Karpas-422 (cell line): ENCODE results near the gene DDIT3. TPM values are rescaled to one million over a fixed set of nuclear protein-coding genes. Genes with fewer than 3 reads are reported as not detected.
A peak's percentile ranks its signal among the peaks of the same experiment; 100 is the strongest.
"Not testable (repeated sequence)": the region's sequence is repeated elsewhere in the genome, so short reads cannot be mapped to it uniquely, and the experiment has no call there.

Experiments
- DNase-seq: peaks from one replicate; pipeline ENCODE4 v3.0.0-alpha.2; 2015
- H2AFZ ChIP-seq: fragments of 200-600 bp; sonication (generic); 2 replicates; pipeline ENCODE4 v1.6.1; 2014; ENCODE audit warnings: antibody characterized with exemption, low read length, mixed read lengths
- H3K27ac ChIP-seq: fragments of 200-600 bp; sonication (generic); 2 replicates; pipeline ENCODE4 v1.5.1; 2014; ENCODE audit warnings: mild to moderate bottlenecking, low read length, moderate library complexity
- H3K27me3 ChIP-seq: fragments of 200-600 bp; sonication (generic); 2 replicates; pipeline ENCODE4 v1.6.1; 2014; ENCODE audit warnings: low read length, mixed read lengths
- H3K36me3 ChIP-seq: fragments of 200-600 bp; sonication (generic); 2 replicates; pipeline ENCODE4 v1.6.1; 2014; ENCODE audit warnings: low read length, mixed read lengths; ENCODE audit not compliant: insufficient read depth
- H3K4me1 ChIP-seq: fragments of 200-600 bp; sonication (generic); 2 replicates; pipeline ENCODE4 v1.6.1; 2014; ENCODE audit warnings: mild to moderate bottlenecking, low read length, mixed read lengths
- H3K4me2 ChIP-seq: fragments of 200-600 bp; sonication (generic); 2 replicates; pipeline ENCODE4 v1.6.1; 2014; ENCODE audit warnings: low read length, low read depth, mild to moderate bottlenecking; ENCODE audit not compliant: poor library complexity, severe bottlenecking
- H3K4me3 ChIP-seq: fragments of 200-600 bp; sonication (generic); 2 replicates; pipeline ENCODE4 v1.5.1; 2014; ENCODE audit warnings: mild to moderate bottlenecking, antibody characterized with exemption, low read length, mixed read lengths
- H3K79me2 ChIP-seq: fragments of 200-600 bp; sonication (generic); 2 replicates; pipeline ENCODE4 v1.6.1; 2014; ENCODE audit warnings: mild to moderate bottlenecking, low read length, mixed read lengths
- H3K9ac ChIP-seq: fragments of 200-600 bp; sonication (generic); 2 replicates; pipeline ENCODE4 v1.6.0; 2014; ENCODE audit warnings: low read length
- H3K9me2 ChIP-seq: fragments of 200-600 bp; sonication (generic), shearing (Covaris generic); replicated peaks from 2 replicates; pipeline ENCODE4 v1.6.0; 2014; ENCODE audit warnings: mild to moderate bottlenecking, low read length, moderate library complexity; ENCODE audit not compliant: insufficient read depth
- H3K9me3 ChIP-seq: fragments of 300-700, 200-600 bp; sonication (generic); 2 replicates; pipeline ENCODE4 v1.6.1; 2014; ENCODE audit warnings: low read length, mixed read lengths
- H4K20me1 ChIP-seq: fragments of 200-600 bp; sonication (generic); 2 replicates; pipeline ENCODE4 v1.6.1; 2014; ENCODE audit warnings: mild to moderate bottlenecking, antibody characterized with exemption, low read length, low read depth; ENCODE audit not compliant: insufficient read depth
- total RNA-seq: library from RNA; depleted of rRNA; stranded (reverse); fragments of >200 nt; shearing (Covaris generic); gene quantifications from 2 replicates; pipeline ENCODE4 v1.2.3, GENCODE V29; 2014; ENCODE audit warnings: low replicate concordance; rRNA removed

DDIT3 gene, protein sequence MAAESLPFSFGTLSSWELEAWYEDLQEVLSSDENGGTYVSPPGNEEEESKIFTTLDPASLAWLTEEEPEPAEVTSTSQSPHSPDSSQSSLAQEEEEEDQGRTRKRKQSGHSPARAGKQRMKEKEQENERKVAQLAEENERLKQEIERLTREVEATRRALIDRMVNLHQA
- 54.3 and 73.3 TPM in 2 replicates for total RNA-seq

DNA sequence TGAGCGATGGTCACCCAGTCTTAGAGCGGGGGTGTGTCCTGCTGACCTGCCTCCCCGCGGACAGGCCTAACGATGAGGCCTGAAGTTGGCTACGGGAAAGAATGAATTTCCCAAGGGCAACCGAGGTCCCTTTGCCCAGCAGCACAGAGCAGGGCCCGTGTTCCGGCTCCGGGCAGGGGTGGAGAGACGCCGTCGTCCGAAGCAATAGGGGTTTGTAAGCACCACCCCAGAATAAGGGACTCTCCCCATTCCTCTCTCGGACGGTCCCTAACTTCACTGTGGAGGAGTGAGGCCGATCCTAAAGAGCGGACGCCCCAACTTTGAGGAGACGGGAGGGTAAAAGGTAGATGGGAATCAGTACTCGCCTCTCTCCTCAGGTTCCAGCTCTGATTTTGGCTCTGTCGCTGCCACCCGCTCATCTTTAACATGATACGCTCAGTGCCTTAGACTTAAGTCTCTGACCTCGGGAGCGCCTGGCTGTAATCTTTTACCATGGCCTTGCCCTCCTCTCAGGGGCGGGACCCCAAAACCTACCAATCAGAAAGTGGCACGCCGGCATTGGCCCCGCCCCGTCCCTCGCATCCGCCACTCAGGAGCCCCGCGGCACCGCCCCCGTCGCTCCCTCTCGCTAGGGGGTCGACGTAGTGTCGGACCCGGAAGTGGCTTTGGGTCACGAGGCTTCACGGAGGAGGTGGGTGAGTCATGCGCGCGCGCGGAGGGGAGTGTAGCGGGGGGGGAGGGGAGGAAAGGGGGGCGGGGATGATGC is at the start of gene DDIT3:
TSS of gene DDIT3 (minus strand) at position 462 of the 766 bp plus-strand sequence. CDS start 3,108 bp downstream, outside the sequence.
- peak within 1 kb of the TSS; percentile 80 for H3K4me2 ChIP-seq
- no peaks in the 10 kb centered on the region for H3K27me3 ChIP-seq
- H3K4me3 ChIP-seq = peak within 1 kb of the TSS; percentile 92
- DNase-seq = peak; percentile 100
- no peaks in the 10 kb centered on the region for H3K9me2 ChIP-seq
- peaks cover 28% of the 10 kb centered on the region for H3K36me3 ChIP-seq
- H3K79me2 ChIP-seq = peaks cover 53% of the 10 kb centered on the region
- H3K27ac ChIP-seq = peak within 1 kb of the TSS; percentile 91
- H4K20me1 ChIP-seq = peaks cover 39% of the 10 kb centered on the region; the same call in 1 of the 2 replicates
- no peak within 1 kb of the TSS for H2AFZ ChIP-seq
- H3K4me1 ChIP-seq = peaks cover 50% of the 10 kb centered on the region
- H3K9ac ChIP-seq = peak within 1 kb of the TSS; percentile 89
- no peaks in the 10 kb centered on the region for H3K9me3 ChIP-seq

DNA sequence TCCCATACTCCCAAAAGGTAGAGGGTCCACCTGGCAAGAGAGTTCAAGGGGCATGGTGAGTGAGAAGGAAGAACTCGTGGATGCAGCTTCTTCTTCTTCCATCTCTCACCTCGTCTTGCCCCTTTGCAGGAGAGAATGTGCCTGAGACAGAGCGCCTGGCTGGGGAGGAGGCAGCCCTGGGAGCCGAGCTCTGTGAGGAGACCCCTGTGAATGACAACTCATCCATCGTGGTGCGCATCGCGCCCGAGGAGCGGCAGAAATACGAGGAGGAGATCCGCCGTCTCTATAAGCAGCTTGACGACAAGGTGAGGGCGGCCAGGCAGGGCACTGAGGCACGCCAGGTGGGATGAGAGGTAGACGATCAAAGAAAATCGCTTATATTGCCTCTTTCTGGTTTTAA is 49.5 kb upstream of the DDIT3 start:
- peaks cover 35% of the 10 kb centered on the region for H3K36me3 ChIP-seq
- DNase-seq = no peak
- H3K4me1 ChIP-seq = no peaks in the 10 kb centered on the region
- no peaks in the 10 kb centered on the region for H3K9me3 ChIP-seq
- no peaks in the 10 kb centered on the region for H4K20me1 ChIP-seq
- H3K9ac ChIP-seq = no peak overlapping the region
- no peak overlapping the region for H3K27ac ChIP-seq
- H3K4me2 ChIP-seq = no peak overlapping the region
- H3K9me2 ChIP-seq = no peaks in the 10 kb centered on the region
- no peak overlapping the region for H3K4me3 ChIP-seq
- no peaks in the 10 kb centered on the region for H3K79me2 ChIP-seq
- no peak overlapping the region for H2AFZ ChIP-seq
- H3K27me3 ChIP-seq = no peaks in the 10 kb centered on the region

DNA sequence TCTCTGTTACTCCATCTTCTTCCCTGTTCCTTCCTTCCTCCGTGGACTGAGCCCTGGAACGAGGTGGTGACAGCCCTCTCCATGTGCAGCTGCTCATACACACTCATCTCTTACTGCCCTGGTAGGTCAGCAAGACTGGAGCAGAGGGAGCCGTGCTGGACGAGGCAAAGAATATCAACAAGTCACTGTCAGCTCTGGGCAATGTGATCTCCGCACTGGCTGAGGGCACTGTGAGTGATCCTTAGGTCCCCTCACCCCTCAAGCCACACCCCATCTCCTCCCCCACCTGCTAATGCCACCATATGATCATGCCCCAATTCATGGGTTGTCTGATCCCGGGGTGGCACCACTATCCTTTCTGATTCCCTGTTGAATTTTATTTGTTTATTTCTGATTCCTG is 48.5 kb upstream of the DDIT3 start:
- Histone ChIP-seq H2AFZ (no peak overlapping the region), H4K20me1 (no peaks in the 10 kb centered on the region), H3K9ac (no peak overlapping the region), H3K27ac (no peak overlapping the region), H3K4me1 (no peaks in the 10 kb centered on the region), H3K79me2 (no peaks in the 10 kb centered on the region), H3K27me3 (no peaks in the 10 kb centered on the region), H3K9me2 (no peaks in the 10 kb centered on the region), H3K4me3 (no peak overlapping the region), H3K9me3 (no peaks in the 10 kb centered on the region), H3K36me3 (peaks cover 42% of the 10 kb centered on the region), H3K4me2 (no peak overlapping the region)
- DNase-seq = no peak

DNA sequence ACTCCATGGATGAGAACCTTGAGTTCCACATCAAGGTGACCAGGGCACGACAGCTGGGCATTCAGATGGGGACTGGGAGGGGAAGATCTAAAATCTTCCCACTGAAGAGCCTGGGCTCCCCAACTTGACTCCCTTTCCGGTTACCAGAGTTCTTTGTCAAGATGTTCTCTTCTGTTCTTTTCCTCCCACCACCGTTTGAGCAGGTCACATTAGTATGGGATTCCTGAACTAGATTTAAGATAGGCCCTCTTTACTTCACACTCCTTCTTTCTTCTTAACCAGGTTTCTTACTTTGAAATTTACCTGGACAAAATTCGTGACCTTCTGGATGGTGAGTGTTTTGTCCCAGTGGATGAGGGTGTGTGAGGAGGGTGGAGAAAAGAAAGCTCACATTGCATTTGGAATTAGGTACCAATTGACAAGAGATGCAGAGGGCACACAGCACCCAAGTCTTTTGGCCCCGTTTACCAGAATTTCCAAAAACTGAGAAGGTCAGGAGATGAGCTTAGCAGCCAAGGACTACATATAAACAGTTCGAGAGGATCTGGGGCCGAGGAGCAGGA is 43.9 kb upstream of the DDIT3 start:
- H3K4me2 ChIP-seq = no peak overlapping the region
- H3K9ac ChIP-seq = no peak overlapping the region
- H4K20me1 ChIP-seq = no peaks in the 10 kb centered on the region
- H3K27me3 ChIP-seq = no peaks in the 10 kb centered on the region
- no peak overlapping the region for H2AFZ ChIP-seq
- peaks cover 22% of the 10 kb centered on the region for H3K36me3 ChIP-seq
- no peaks in the 10 kb centered on the region for H3K9me3 ChIP-seq
- H3K4me3 ChIP-seq = no peak overlapping the region
- H3K27ac ChIP-seq = no peak overlapping the region
- no peaks in the 10 kb centered on the region for H3K9me2 ChIP-seq
- no peak for DNase-seq
- peaks cover 29% of the 10 kb centered on the region for H3K79me2 ChIP-seq
- H3K4me1 ChIP-seq = peaks cover 10% of the 10 kb centered on the region

DNA sequence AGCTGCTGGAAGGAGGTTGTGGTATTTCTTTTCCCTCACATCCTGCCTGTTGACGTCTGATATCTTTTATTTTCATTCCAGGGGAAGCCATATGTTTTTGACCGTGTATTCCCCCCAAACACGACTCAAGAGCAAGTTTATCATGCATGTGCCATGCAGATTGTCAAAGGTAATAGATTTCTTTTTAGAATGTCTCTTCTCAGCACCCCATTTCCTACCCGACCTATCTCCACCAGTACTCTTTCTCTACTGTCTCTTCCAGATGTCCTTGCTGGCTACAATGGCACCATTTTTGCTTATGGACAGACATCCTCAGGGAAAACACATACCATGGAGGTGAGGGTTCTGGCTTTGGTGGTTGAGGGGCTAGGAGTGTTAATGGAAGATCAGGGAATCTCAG is 43.0 kb upstream of the DDIT3 start:
- H3K9ac ChIP-seq = no peak overlapping the region
- no peak for DNase-seq
- H3K4me1 ChIP-seq = peaks cover 10% of the 10 kb centered on the region
- no peaks in the 10 kb centered on the region for H3K9me3 ChIP-seq
- no peak overlapping the region for H3K4me3 ChIP-seq
- H3K27ac ChIP-seq = no peak overlapping the region
- H3K4me2 ChIP-seq = no peak overlapping the region
- H4K20me1 ChIP-seq = no peaks in the 10 kb centered on the region
- no peaks in the 10 kb centered on the region for H3K27me3 ChIP-seq
- H3K9me2 ChIP-seq = no peaks in the 10 kb centered on the region
- peaks cover 38% of the 10 kb centered on the region for H3K79me2 ChIP-seq
- no peak overlapping the region for H2AFZ ChIP-seq
- H3K36me3 ChIP-seq = peaks cover 15% of the 10 kb centered on the region; the same call in 1 of the 2 replicates

DNA sequence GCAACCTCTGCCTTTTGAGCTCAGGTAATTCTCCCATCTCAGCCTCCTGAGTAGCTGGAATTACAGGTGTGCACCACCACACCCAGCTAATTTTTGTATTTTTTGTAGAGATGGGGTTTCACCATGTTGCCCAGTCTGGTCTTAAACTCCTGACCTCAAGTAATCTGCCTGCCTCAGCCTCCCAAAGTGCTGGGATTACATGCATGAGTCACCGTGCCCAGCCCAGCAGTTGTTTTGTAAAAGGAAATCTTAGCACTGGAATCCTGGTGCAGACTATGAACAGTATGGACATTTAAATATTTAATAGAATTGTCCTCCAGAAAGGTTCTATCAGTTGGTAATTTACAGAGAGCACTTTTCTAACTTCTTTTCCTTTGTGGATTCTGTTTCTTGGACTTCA is 40.8 kb upstream of the DDIT3 start:
- not testable (repeated sequence) for H2AFZ ChIP-seq, H3K4me2 ChIP-seq, DNase-seq, H3K27ac ChIP-seq, H3K27me3 ChIP-seq, H3K9me3 ChIP-seq, H3K9ac ChIP-seq, H3K9me2 ChIP-seq, H3K4me3 ChIP-seq, H4K20me1 ChIP-seq
- Histone ChIP-seq H3K4me1 (peaks cover 10% of the 10 kb centered on the region), H3K79me2 (peaks cover 54% of the 10 kb centered on the region), H3K36me3 (peaks cover 22% of the 10 kb centered on the region; the same call in 1 of the 2 replicates)

DNA sequence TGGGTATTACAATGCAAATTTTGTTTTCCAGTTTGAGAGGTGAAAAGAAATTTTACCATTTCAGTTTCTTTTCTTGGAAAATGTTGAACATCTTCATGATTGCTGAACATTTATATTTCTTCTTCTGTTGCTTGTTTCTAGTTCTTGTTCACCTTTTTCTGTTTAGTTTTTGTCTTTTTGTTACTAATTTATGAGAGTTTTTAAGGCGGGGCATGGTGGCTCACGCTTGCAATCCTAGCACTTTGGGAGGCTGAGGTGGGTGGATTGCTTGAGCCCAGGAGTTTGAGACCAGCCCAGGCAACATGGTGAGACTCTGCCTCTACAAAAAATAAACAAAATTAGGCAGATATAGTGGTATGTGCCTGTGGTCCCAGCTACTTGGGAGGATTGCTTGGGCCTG is 40.2 kb upstream of the DDIT3 start:
- peaks cover 22% of the 10 kb centered on the region; the same call in 1 of the 2 replicates for H3K36me3 ChIP-seq
- H3K4me3 ChIP-seq = no peak overlapping the region
- peaks cover 10% of the 10 kb centered on the region for H3K4me1 ChIP-seq
- no peak for DNase-seq
- H3K27me3 ChIP-seq = no peaks in the 10 kb centered on the region
- H2AFZ ChIP-seq = no peak overlapping the region
- H3K79me2 ChIP-seq = peaks cover 56% of the 10 kb centered on the region
- no peaks in the 10 kb centered on the region for H3K9me2 ChIP-seq
- no peak overlapping the region for H3K9ac ChIP-seq
- no peaks in the 10 kb centered on the region for H4K20me1 ChIP-seq
- no peak overlapping the region for H3K27ac ChIP-seq
- no peak overlapping the region for H3K4me2 ChIP-seq
- H3K9me3 ChIP-seq = no peaks in the 10 kb centered on the region

GRCh38 chr12:57558864-57559263 is 38.5 kb upstream of the DDIT3 start:
- Histone ChIP-seq H3K79me2 (peaks cover 71% of the 10 kb centered on the region), H3K4me3 (no peak overlapping the region), H4K20me1 (no peaks in the 10 kb centered on the region), H2AFZ (no peak overlapping the region), H3K9me3 (no peaks in the 10 kb centered on the region), H3K27me3 (no peaks in the 10 kb centered on the region), H3K4me1 (peaks cover 23% of the 10 kb centered on the region), H3K9me2 (no peaks in the 10 kb centered on the region), H3K27ac (no peak overlapping the region), H3K4me2 (no peak overlapping the region), H3K36me3 (peaks cover 18% of the 10 kb centered on the region), H3K9ac (no peak overlapping the region)
- DNase-seq = no peak
